ENCODE measurements around the gene CASTOR1. TPM values are rescaled to one million over a fixed set of nuclear protein-coding genes. Genes with fewer than 3 reads are reported as not detected.

Gene CASTOR1
- polyA plus RNA-seq, 1 of the 3 experiments (the other 2 are of a cell fraction) = 14.4 TPM

- Histone ChIP-seq H3K9me3 (no peaks in the 10 kb centered on the region), H3K27ac (ENCODE audit: low read depth in 2 of 2, low read length in 1 of 2) (peak overlapping the region; percentile 42 to 48; a peak in 2 of 4 replicates), H3K4me3 (ENCODE audit: low read depth in 2 of 2, low read length in 1 of 2) (peak overlapping the region; percentile 72 to 79), H3K27me3 (ENCODE audit: insufficient read depth) (no peaks in the 10 kb centered on the region), H3F3A (replicated peaks; ENCODE audit: insufficient read depth) (peaks cover 25% of the 10 kb centered on the region), H3K4me1 (ENCODE audit: control insufficient read depth in 1 of 2, insufficient read depth in 2 of 2, low read depth in 1 of 2, low read length in 1 of 2) (peaks cover 0 to 25% of the 10 kb centered on the region in 2 experiments; a peak in 2 of 4 replicates), H3K79me2 (ENCODE audit: insufficient read depth) (peaks cover 37% of the 10 kb centered on the region), H2AFZ (ENCODE audit: low read depth) (0 out of 2 replicates have a peak overlapping the region, but pooled peaks have one; percentile 41), H3K4me2 (peak overlapping the region; percentile 95), H4K20me1 (ENCODE audit: insufficient read depth) (peaks cover 21% of the 10 kb centered on the region), H3K36me3 (replicated peaks in 1 of 2; ENCODE audit: control insufficient read depth in 1 of 2, insufficient read depth in 2 of 2, low read length in 1 of 2) (peaks cover 9 to 11% of the 10 kb centered on the region in 2 experiments), H3K9me2 (no peaks in the 10 kb centered on the region), H3K9ac (peak overlapping the region; percentile 74; the same call in 1 of the 2 replicates)
- ChIA-PET POLR2A (interaction anchor here (1.1 to 1.9 kb wide), 2 partner anchors 30 to 36 kb away, joined by 4 to 8 read pairs; partner anchors contain the start of genes CCDC157 and SF3A1), CTCF (interaction anchor here (1.7 to 7.7 kb wide), 2 partner anchors 11 to 38 kb away, joined by 6 to 42 read pairs; partner anchors contain the start of gene CASTOR1)
- TF ChIP-seq RCOR1 (IDR thresholded peaks at IDR 0.05; ENCODE audit: low read length) = no peak
- TF ChIP-seq YY1 (IDR thresholded peaks at IDR 0.05; ENCODE audit: low read depth) = no peak
- TF ChIP-seq GATA2 (CRISPR knock-in tag; IDR thresholded peaks at IDR 0.05) = no peak
- no peak for TF ChIP-seq REST (IDR thresholded peaks at IDR 0.05; ENCODE audit: low read depth, low read length)
- TF ChIP-seq MXI1 (IDR thresholded peaks at IDR 0.05; ENCODE audit: low read depth, low read length) = no peak
- no peak for TF ChIP-seq EZH2phosphoT487 (IDR thresholded peaks at IDR 0.05; ENCODE audit: borderline replicate concordance, low read depth)
- no peak for TF ChIP-seq USF1 (IDR thresholded peaks at IDR 0.05; ENCODE audit: borderline replicate concordance, low read depth)
- no peak for TF ChIP-seq USF2 (IDR thresholded peaks at IDR 0.05; ENCODE audit: borderline replicate concordance, low read depth, low read length)
- no peak for TF ChIP-seq CTCF (IDR thresholded peaks at IDR 0.05)
- no peak for TF ChIP-seq IRF3 (IDR thresholded peaks at IDR 0.05; ENCODE audit: low read depth, low read length)
- TF ChIP-seq PBX3 (IDR thresholded peaks at IDR 0.05) = no peak
- TF ChIP-seq FOSL2 (IDR thresholded peaks at IDR 0.05; ENCODE audit: borderline replicate concordance, low read depth) = no peak
- no peak for TF ChIP-seq TAF1 (IDR thresholded peaks at IDR 0.05; ENCODE audit: borderline replicate concordance, low read depth, low read length)
- no peak for TF ChIP-seq NRF1 (IDR thresholded peaks at IDR 0.05; ENCODE audit: low read depth, low read length)
- no peak for TF ChIP-seq MEF2A (IDR thresholded peaks at IDR 0.05; ENCODE audit: borderline replicate concordance, low read depth)
- no peak for TF ChIP-seq RAD21 (IDR thresholded peaks at IDR 0.05; ENCODE audit: low read length)
- under 1% methylated on average over 18 of the region's 34 CpGs for WGBS (ENCODE audit: low lambda C conversion rate)
- peak; percentile 77 for DNase-seq
Measured at GRCh38 chr22:30326255-30326705, 37.0 kb upstream of the CASTOR1 start.

All from SK-N-SH (cell line).